ENCODE measurements around the gene PLA2G1B.
"Not testable (repeated sequence)": the region's sequence is repeated elsewhere in the genome, so short reads cannot be mapped to it uniquely, and the experiment has no call there.

Gene PLA2G1B

GRCh38 chr12:120358412-120359100 lies 31.0 kb upstream of the PLA2G1B start:
- no peak for DNase-seq

GRCh38 chr12:120357104-120357503 lies 29.5 kb upstream of the PLA2G1B start:
- DNase-seq = no peak

GRCh38 chr12:120356567-120357030 lies 29.0 kb upstream of the PLA2G1B start:
- DNase-seq = peak; percentile 73

GRCh38 chr12:120353556-120354317 lies 26.2 kb upstream of the PLA2G1B start:
- DNase-seq = no peak

- DNase-seq = no peak
These were observed 25.6 kb upstream of the PLA2G1B start for GRCh38 chr12:120353136-120353535.

- DNase-seq = no peak
These were observed 24.5 kb upstream of the PLA2G1B start for GRCh38 chr12:120352117-120352516.

- DNase-seq = no peak
These were observed 23.2 kb upstream of the PLA2G1B start for GRCh38 chr12:120350576-120351350.

- DNase-seq = no peak
These were observed 20.2 kb upstream of the PLA2G1B start for GRCh38 chr12:120347766-120348165.

DNA sequence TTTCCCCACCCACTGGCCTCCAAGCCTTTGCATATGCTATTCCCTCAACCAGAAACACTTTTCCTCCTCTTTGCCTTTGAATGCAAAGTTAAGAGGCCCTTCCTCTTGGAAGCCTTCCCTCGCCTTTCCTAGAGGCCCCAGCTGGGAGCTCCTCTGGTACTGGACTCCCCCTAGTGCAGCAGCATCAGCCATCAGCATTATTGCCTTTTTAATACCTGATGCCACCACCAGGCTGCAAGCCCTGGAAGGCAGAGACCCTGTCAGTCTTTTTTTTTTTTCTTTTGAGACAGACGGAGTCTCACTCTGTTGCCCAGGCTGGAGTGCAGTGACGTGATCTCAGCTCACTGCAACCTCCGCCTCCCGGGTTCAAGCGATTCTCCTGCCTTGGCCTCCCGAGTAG lies 19.1 kb upstream of the PLA2G1B start:
- no peak for DNase-seq

- DNase-seq = no peak
These were observed 18.5 kb upstream of the PLA2G1B start for GRCh38 chr12:120346031-120346430.

DNA sequence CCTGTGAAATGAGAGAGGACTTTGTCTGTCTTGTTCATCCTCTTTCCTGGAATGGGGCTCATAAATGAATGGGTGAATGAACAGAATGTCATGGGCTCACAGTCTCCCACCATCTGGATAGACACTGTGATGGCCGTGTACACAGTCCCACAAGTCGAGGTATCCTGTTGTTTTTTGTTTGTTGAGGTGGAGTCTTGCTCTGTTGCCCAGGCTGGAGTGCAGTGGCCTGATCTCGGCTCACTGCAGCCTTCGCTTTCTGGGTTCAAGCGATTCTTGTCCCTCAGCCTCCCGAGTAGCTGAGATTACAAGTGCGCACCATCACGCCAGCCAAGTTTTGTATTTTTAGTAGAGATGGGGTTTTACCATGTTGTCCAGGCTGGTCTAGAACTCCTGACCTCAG lies 16.1 kb upstream of the PLA2G1B start:
- DNase-seq = no peak

- DNase-seq = no peak
These were observed 15.5 kb upstream of the PLA2G1B start for GRCh38 chr12:120343039-120343537.

- no peak for DNase-seq
These were observed 14.8 kb upstream of the PLA2G1B start for GRCh38 chr12:120342175-120343038.

- no peak for DNase-seq
These were observed 11.7 kb upstream of the PLA2G1B start for GRCh38 chr12:120339256-120339655.

GRCh38 chr12:120337730-120338129 lies 10.2 kb upstream of the PLA2G1B start:
- no peak for DNase-seq

- DNase-seq = not testable (repeated sequence)
These were observed 8.8 kb upstream of the PLA2G1B start for GRCh38 chr12:120336392-120336791.

DNA sequence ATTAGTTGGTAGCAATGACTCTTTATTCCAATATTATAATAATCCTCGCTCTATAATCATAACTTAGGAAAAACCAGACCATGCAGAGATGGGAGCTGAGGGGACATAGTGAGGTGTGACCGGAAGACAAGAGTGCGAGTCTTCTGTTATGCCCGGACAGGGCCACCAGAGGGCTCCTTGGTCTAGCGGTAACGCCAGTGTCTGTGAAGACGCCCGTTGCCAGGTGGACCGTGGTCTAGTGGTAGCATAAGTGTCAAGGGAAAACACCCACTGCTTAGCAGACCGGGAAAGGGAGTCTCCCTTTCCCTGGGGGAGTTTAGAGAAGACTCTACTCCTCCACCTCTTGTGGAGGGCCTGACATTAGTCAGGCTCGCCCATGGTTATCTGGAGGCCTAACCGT lies 7.9 kb upstream of the PLA2G1B start:
- DNase-seq = peak; percentile 18

- DNase-seq = no peak
These were observed 4.9 kb upstream of the PLA2G1B start for GRCh38 chr12:120332523-120332922.

GRCh38 chr12:120332041-120332440 lies 4.5 kb upstream of the PLA2G1B start:
- DNase-seq = no peak

DNA sequence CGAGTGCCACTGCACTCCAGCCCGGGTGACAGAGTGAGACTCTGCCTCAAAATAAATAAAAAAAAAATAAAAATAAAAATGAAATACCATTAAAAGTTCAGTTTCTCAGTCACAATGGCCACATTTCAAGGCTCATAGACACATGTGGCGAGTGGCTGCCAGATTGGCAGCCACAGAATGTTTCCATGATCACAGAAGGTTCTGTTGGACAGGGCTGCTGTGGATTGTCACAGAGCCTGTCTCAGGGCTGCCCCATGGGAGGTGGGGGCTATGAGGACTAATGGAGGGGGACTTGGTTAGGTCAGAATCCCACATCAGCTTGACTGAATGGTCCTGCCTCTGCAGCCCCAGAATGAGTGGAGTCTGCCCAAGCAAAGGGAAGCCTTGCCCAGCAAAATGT lies 3.8 kb upstream of the PLA2G1B start:
- DNase-seq = no peak

GRCh38 chr12:120328228-120328627 lies 649 bp upstream of the PLA2G1B start:
- DNase-seq = no peak

- no peak for DNase-seq
These were observed 2.6 kb downstream of the PLA2G1B start for GRCh38 chr12:120324841-120325417.

Data from CD4-positive, alpha-beta T cell treated with Interleukin-12 subunit alpha and Interleukin-12 subunit beta, for 1 hour (primary cell).